OCI-LY3 (cell line): ENCODE results near the gene LCP1.

ENCODE experiments used
- H2AFZ ChIP-seq: fragments of 200-600, 300-600 bp; shearing (Covaris generic); 2 replicates; pipeline ENCODE4 v1.6.0; 2014; ENCODE audit warnings: antibody characterized with exemption, low read depth, low read length
- H3K27ac ChIP-seq: fragments of 200-600, 300-600 bp; sonication (generic); 2 replicates; pipeline ENCODE4 v1.5.1; 2014; ENCODE audit warnings: mild to moderate bottlenecking, low read length, moderate library complexity, mixed read lengths
- H3K27me3 ChIP-seq: fragments of 200-600, 300-600 bp; sonication (generic); 2 replicates; pipeline ENCODE4 v1.6.1; 2014; ENCODE audit warnings: low read depth, low read length, mixed read lengths
- H3K36me3 ChIP-seq: fragments of 200-600, 300-600 bp; sonication (generic); replicated peaks from 2 replicates; pipeline ENCODE3; 2014; ENCODE audit warnings: low read depth, low read length, mixed read lengths
- H3K4me1 ChIP-seq: fragments of 300-600, 200-600 bp; sonication (generic); 2 replicates; pipeline ENCODE4 v1.6.1; 2014; ENCODE audit warnings: low read length, mixed read lengths
- H3K4me2 ChIP-seq: fragments of 200-600, 300-600 bp; sonication (generic); 2 replicates; pipeline ENCODE4 v1.6.1; 2014; ENCODE audit warnings: low read length, mixed read lengths
- H3K4me3 ChIP-seq: fragments of 300-600, 200-600 bp; sonication (generic); 2 replicates; pipeline ENCODE4 v1.5.1; 2014; ENCODE audit warnings: antibody characterized with exemption, mild to moderate bottlenecking, low read length, moderate library complexity
- H3K79me2 ChIP-seq: fragments of 300-600, 200-600 bp; shearing (Covaris generic); 2 replicates; pipeline ENCODE4 v1.6.1; 2014; ENCODE audit warnings: mild to moderate bottlenecking, low read length, mixed read lengths
- H3K9ac ChIP-seq: fragments of 300-600, 200-600 bp; shearing (Covaris generic); 2 replicates; pipeline ENCODE4 v1.6.0; 2014; ENCODE audit warnings: mild to moderate bottlenecking, low read length, moderate library complexity
- H3K9me3 ChIP-seq: fragments of 200-600, 300-600 bp; shearing (Covaris generic); 2 replicates; pipeline ENCODE4 v1.6.1; 2014; ENCODE audit warnings: low read length, mixed read lengths; ENCODE audit not compliant: insufficient read depth
- H4K20me1 ChIP-seq: fragments of 200-600, 300-600 bp; sonication (generic); 2 replicates; pipeline ENCODE4 v1.6.1; 2016; ENCODE audit warnings: low read length, mixed read lengths; ENCODE audit not compliant: insufficient read depth
- CTCF ChIP-seq: fragments of 200-600, 300-600 bp; sonication (generic); IDR thresholded peaks from 2 replicates; pipeline ENCODE4 v1.5.1; 2014; ENCODE audit warnings: antibody characterized with exemption, low read length, low read depth
- EZH2phosphoT487 ChIP-seq: fragments of 200-600 bp; shearing (Covaris generic); IDR thresholded peaks from 2 replicates; pipeline ENCODE4 v1.6.1; 2018; ENCODE audit warnings: antibody characterized with exemption, mixed run types, low read depth

LCP1 gene

GRCh38 chr13:46079770-46080169, 102.2 kb downstream of the LCP1 start:
- Histone ChIP-seq H3K4me1 (peaks cover 17% of the 10 kb centered on the region), H3K9me3 (no peaks in the 10 kb centered on the region), H3K27me3 (no peaks in the 10 kb centered on the region), H3K4me2 (no peak overlapping the region), H3K79me2 (no peaks in the 10 kb centered on the region), H3K4me3 (no peak overlapping the region), H3K9ac (no peak overlapping the region), H2AFZ (no peak overlapping the region), H4K20me1 (no peaks in the 10 kb centered on the region), H3K27ac (no peak overlapping the region), H3K36me3 (no peaks in the 10 kb centered on the region)
- TF ChIP-seq CTCF (no peak), EZH2phosphoT487 (no peak)

GRCh38 chr13:46077265-46077664, 104.7 kb downstream of the LCP1 start:
- no peaks in the 10 kb centered on the region for H3K36me3 ChIP-seq
- H3K4me3 ChIP-seq = no peak overlapping the region
- no peak overlapping the region for H3K9ac ChIP-seq
- H3K27ac ChIP-seq = no peak overlapping the region
- no peaks in the 10 kb centered on the region for H4K20me1 ChIP-seq
- no peaks in the 10 kb centered on the region for H3K9me3 ChIP-seq
- H3K4me1 ChIP-seq = peaks cover 27% of the 10 kb centered on the region
- H3K79me2 ChIP-seq = no peaks in the 10 kb centered on the region
- H3K27me3 ChIP-seq = no peaks in the 10 kb centered on the region
- H3K4me2 ChIP-seq = no peak overlapping the region
- TF ChIP-seq CTCF = no peak
- TF ChIP-seq EZH2phosphoT487 = no peak
- H2AFZ ChIP-seq = no peak overlapping the region

GRCh38 chr13:46076827-46077226, 105.2 kb downstream of the LCP1 start:
- H3K79me2 ChIP-seq = no peaks in the 10 kb centered on the region
- no peak overlapping the region for H3K27ac ChIP-seq
- no peak overlapping the region for H3K4me2 ChIP-seq

More at GRCh38 chr13:46076827-46077226, 105.2 kb downstream of the LCP1 start:
- H2AFZ ChIP-seq = no peak overlapping the region
- no peaks in the 10 kb centered on the region for H3K9me3 ChIP-seq
- no peaks in the 10 kb centered on the region for H4K20me1 ChIP-seq
- TF ChIP-seq CTCF (no peak), EZH2phosphoT487 (no peak)
- no peak overlapping the region for H3K9ac ChIP-seq
- H3K27me3 ChIP-seq = no peaks in the 10 kb centered on the region
- no peak overlapping the region for H3K4me3 ChIP-seq
- peaks cover 32% of the 10 kb centered on the region for H3K4me1 ChIP-seq
- H3K36me3 ChIP-seq = no peaks in the 10 kb centered on the region
